Omental fat pad (tissue), 4 donors: ENCODE measurements around the gene SSBP3. TPM values are rescaled to one million over a fixed set of nuclear protein-coding genes. Genes with fewer than 3 reads are reported as not detected.
A peak's percentile ranks its signal among the peaks of the same experiment; 100 is the strongest.

Experiments used
- ATAC-seq: fragments of 150-250 bp; one replicate; pipeline ENCODE4 v1.9.1; 2016; ENCODE audit warnings: mild to moderate bottlenecking, moderate library complexity; ENCODE audit not compliant: low FRiP score
- DNase-seq: peaks from one replicate; pipeline ENCODE4 v3.0.0-alpha.2; 2019; ENCODE audit warnings: low spot score
- CTCF ChIP-seq, 3 donors: fragments of 450-650 bp; IDR thresholded peaks; one replicate each; pipeline ENCODE4 v1.5.1; 2016 to 2017; ENCODE audit warnings: antibody characterized with exemption in 3 of 3, mild to moderate bottlenecking in 3 of 3, moderate library complexity in 2 of 3
- total RNA-seq, 4 donors: library from RNA; depleted of rRNA; stranded (reverse); fragments of >200 nt; gene quantifications; one replicate each; pipeline ENCODE4 v1.1.0, GENCODE V29; 2016

The SSBP3 gene
- total RNA-seq, 4 donors from 2014 or later: 21.0 to 32.6 (median 22.9) TPM

DNA sequence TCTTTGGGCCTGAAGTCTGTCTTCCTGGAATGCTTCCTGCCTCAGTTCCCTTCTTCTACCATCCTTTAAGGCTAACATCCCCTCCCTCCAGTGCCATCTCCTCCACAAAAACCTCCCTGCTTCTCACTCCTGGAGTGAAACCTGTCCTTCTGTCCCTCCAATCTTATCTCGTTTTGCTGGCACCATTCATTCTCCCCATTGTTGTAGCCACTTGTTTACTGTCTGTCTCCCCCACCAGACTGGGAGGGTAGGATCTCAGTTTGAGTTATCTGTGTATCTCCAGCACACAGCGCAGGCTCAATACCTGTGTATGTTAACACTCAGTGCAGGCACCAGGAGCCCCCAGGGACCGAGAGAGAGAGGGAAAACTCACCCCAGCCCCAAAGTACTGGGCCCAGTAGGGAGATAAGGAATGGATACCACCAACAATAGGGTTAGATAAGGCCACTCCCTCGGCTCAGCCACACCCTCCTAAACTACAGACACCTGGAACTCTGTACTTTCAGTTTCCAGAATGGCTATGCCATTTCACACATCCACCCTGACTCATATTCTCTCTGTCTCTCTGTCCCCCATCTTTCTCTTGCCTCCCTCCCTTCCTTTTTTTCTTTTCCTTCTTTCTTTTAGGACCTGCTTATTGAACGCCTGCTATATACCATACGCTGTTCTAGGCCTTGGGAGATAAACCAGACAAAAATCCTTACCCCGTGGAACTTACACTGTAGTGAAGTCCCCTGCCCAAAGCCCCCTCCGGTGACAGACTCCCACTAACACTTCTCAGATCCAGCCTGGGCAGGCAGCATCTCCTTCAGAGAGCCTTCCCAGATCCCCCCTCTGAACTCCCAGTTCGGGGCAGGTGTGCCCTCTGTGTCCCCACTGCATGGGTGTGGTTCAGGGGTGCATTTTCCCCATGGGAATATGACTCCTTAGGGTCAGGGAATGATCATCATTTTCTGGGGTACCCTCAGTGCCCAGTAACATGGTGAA is 3.3 kb upstream of the SSBP3 start:
- no peak for TF ChIP-seq CTCF (IDR thresholded peaks at IDR 0.05)
- ATAC-seq (no peak), DNase-seq (no peak)

DNA sequence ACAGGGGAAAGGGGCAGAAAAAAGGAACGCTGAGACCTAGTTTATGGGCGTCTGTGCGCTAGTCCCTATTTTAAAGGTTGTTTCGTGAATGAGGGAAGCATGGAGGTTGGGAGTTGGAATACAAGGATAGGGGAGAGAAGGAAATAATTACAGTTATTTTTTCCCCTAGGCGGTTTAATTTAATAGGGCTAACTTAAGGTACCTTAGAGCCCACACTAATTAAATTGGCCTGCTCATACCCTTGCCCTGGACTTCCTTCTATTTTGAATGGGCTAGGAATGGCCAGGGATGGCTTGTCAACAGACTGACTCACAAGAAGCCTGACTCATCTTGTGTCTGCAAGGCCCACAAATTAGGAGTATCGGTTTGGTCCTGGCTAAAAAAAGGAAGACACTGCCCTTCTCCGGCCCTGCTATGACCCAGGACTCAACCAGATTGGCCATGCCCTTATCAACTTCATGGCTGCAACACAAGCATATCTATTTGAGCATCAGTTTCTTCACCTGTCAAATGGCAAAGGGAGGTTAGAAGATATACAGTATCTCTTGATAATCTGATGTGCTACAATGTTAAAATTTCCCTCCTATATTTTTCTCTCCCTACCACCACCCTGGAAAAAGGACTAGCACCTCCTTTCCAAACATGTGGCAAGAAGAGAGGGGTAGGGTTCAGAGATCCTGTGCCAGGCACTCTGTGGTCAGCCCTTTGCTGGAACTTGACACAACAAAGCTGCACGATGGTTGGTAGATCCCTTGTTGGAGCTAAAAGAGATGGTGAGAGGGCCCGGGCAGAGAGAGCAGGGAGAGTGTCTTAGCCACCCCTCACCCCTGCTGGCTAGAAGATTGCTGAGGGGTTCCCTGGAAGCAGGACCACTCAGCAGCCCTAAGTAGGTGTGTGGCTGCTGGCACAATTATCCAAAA is 2.2 kb upstream of the SSBP3 start:
- no peak for TF ChIP-seq CTCF (IDR thresholded peaks at IDR 0.05)
- no peak for DNase-seq

GRCh38 chr1:54407404-54408146 is 1.4 kb upstream of the SSBP3 start:
- peak; percentile 49 for DNase-seq
- peak; percentile 26 for ATAC-seq
- TF ChIP-seq CTCF (IDR thresholded peaks at IDR 0.05): no peak

More for the DNA sequence above, 2.2 kb upstream of the SSBP3 start:
- ATAC-seq: peak; percentile 34

DNA sequence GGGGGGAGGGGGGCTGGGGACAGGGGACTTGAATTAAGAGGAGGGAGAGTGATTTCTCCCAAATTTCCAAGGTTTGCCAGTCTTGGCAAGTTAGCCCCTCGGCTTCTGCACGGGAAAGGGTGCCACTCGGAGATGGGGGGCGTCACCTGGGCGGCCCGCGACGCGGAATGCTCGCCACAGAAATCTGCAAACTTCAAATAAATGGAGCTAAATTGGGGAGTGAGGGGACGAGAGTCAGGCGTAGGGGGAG is 885 bp upstream of the SSBP3 start:
- ATAC-seq: no peak
- no peak for DNase-seq
- TF ChIP-seq CTCF (IDR thresholded peaks at IDR 0.05): no peak

GRCh38 chr1:54405898-54406293 is 298 bp downstream of the SSBP3 start:
- ATAC-seq (no peak), DNase-seq (no peak)
- TF ChIP-seq CTCF (IDR thresholded peaks at IDR 0.05): no peak

DNA sequence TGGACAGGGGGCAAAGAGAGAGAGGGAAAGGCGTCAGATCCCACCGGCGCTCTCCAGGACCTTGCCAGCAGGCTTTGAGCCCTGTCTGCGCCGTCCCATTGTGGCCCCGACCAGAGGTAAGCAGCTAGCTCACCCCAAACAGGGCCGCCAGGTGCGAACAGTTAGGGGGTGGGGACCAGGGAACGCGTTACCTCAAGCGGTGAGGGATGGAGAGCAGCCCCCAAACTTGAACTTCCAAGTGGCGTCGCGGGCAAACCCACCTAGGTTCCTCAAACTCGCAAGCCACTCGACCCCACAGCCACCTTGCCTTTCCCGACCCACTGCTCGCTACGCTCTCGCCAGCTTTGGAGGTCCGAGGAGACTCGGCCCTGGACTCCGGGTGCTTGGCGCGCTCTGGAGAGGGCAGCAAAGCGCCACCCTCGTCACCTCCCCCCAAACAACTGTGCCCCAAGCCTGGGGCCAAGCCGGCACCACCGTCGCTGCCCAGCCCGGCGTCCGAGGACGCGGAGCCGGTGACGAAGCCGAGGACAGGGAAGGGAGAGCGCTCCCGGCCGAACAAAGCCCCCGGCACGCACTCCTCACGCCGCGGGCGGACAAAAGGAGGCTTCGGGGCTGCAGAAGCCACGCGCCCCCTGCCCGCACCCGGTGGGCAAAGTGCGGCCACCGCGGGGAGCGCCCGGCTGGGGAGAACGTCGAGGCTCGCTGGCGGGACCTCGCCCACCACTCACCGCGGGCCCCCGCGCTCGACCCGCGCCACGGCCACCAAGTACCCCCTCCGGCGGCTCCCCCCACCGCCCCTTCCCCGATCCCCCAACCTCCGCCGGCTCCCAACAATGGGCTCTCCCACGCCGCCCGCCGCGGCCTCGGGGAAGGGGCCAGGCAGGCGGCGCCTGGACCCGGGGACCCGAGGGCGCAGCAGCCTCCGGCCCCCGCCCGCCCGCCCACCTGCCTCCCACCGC is 976 bp downstream of the SSBP3 start:
- DNase-seq (no peak), ATAC-seq (no peak)
- TF ChIP-seq CTCF (IDR thresholded peaks at IDR 0.05): no peak
